ENCODE measurements around the gene FHIP2A. TPM values are rescaled to one million over a fixed set of nuclear protein-coding genes. Genes with fewer than 3 reads are reported as not detected.
"Not testable (repeated sequence)": the region's sequence is repeated elsewhere in the genome, so short reads cannot be mapped to it uniquely, and the experiment has no call there.

FHIP2A gene
- total RNA-seq, 4 donors from 2014 or later: 4.8 to 16.2 (median 9.0) TPM

GRCh38 chr10:114855776-114856543 is 34.4 kb downstream of the FHIP2A start:
- peaks cover 0 to 99% (median 19%) of the 10 kb centered on the region in 3 donors for H3K36me3 ChIP-seq
- no peak overlapping the region for H3K27ac ChIP-seq
- WGBS, 2 donors: 70 to 89% methylated on average over 7 of the region's 7 CpGs

GRCh38 chr10:114856544-114857287 is 35.1 kb downstream of the FHIP2A start:
- TF ChIP-seq POLR2A (IDR thresholded peaks at IDR 0.05) (no peak), CTCF (IDR thresholded peaks at IDR 0.05) (no peak)
- Histone ChIP-seq H3K4me3 (no peak overlapping the region), H3K9me3 (no peaks in the 10 kb centered on the region), H3K4me1 (no peaks in the 10 kb centered on the region), H3K27me3 (no peaks in the 10 kb centered on the region), H3K27ac (no peak overlapping the region), H3K36me3 (peaks cover 0 to 99% (median 19%) of the 10 kb centered on the region in 3 donors)
- intact Hi-C loops (cut with DNase I): no loop called here
- DNase-seq: no peak
- 71 to 82% methylated on average over 9 of the region's 9 CpGs for WGBS, 2 donors

More at GRCh38 chr10:114855776-114856543, 34.4 kb downstream of the FHIP2A start:
- Histone ChIP-seq H3K4me1 (no peaks in the 10 kb centered on the region), H3K4me3 (no peak overlapping the region), H3K9me3 (no peaks in the 10 kb centered on the region), H3K27me3 (no peaks in the 10 kb centered on the region)
- intact Hi-C loops (cut with DNase I): no loop called here
- DNase-seq: no peak
- TF ChIP-seq CTCF (IDR thresholded peaks at IDR 0.05): no peak
- no peak for TF ChIP-seq POLR2A (IDR thresholded peaks at IDR 0.05)

- 94 to 96% methylated on average over 8 of the region's 8 CpGs for WGBS, 2 donors
- intact Hi-C loops (cut with DNase I); H3K27me3 ChIP-seq; DNase-seq; H3K4me3 ChIP-seq; H3K9me3 ChIP-seq; H3K27ac ChIP-seq; H3K4me1 ChIP-seq: not testable (repeated sequence)
- H3K36me3 ChIP-seq: peaks cover 0 to 95% (median 19%) of the 10 kb centered on the region in 3 donors
These were observed 35.6 kb downstream of the FHIP2A start for GRCh38 chr10:114857288-114857565.

GRCh38 chr10:114857922-114858629 is 36.5 kb downstream of the FHIP2A start:
- H3K4me1 ChIP-seq: peaks cover 0 to 6% (median 0%) of the 10 kb centered on the region in 3 donors
- intact Hi-C loops (cut with DNase I): no loop called here
- H3K27ac ChIP-seq: no peak overlapping the region
- no peak overlapping the region for H3K4me3 ChIP-seq
- no peaks in the 10 kb centered on the region for H3K27me3 ChIP-seq
- H3K36me3 ChIP-seq: peaks cover 0 to 95% (median 19%) of the 10 kb centered on the region in 3 donors
- no peak for DNase-seq
- H3K9me3 ChIP-seq: no peaks in the 10 kb centered on the region
- TF ChIP-seq POLR2A (IDR thresholded peaks at IDR 0.05) (no peak), CTCF (IDR thresholded peaks at IDR 0.05) (no peak)
- 55 to 61% methylated on average over 2 of the region's 2 CpGs for WGBS, 2 donors

GRCh38 chr10:114859222-114859621 is 37.6 kb downstream of the FHIP2A start:
- Histone ChIP-seq H3K9me3 (no peaks in the 10 kb centered on the region), H3K4me3 (no peak overlapping the region), H3K27ac (no peak overlapping the region), H3K4me1 (peaks cover 0 to 6% (median 0%) of the 10 kb centered on the region in 3 donors), H3K27me3 (no peaks in the 10 kb centered on the region), H3K36me3 (peaks cover 0 to 95% (median 19%) of the 10 kb centered on the region in 3 donors)
- TF ChIP-seq CTCF (IDR thresholded peaks at IDR 0.05) (no peak), POLR2A (IDR thresholded peaks at IDR 0.05) (no peak)
- DNase-seq: no peak
- WGBS, 2 donors: 85 to 89% methylated on average over 6 to 7 of the region's 7 CpGs
- intact Hi-C loops (cut with DNase I): no loop called here
